Activated CD8-positive, alpha-beta memory T cell treated with anti-CD3 and anti-CD28 coated beads for 36 hours (primary cell): Measurements from ENCODE around the gene CDC7. TPM values are rescaled to one million over a fixed set of nuclear protein-coding genes. Genes with fewer than 3 reads are reported as not detected.

Source experiments
- CTCF ChIA-PET: fragments of 350-600 bp; sonication (Branson Sonifier 250); formaldehyde crosslinking; loops from one replicate; lab custom pipeline; 2021; ENCODE audit warnings: antibody characterized with exemption; lab: Charles Lee
- POLR2A ChIA-PET: fragments of 350-600 bp; sonication (Branson Sonifier 250); formaldehyde crosslinking; loops from one replicate; lab custom pipeline; 2021; ENCODE audit warnings: antibody characterized with exemption; lab: Charles Lee
- total RNA-seq, 2 experiments: library from RNA; stranded (reverse); gene quantifications; one replicate each; pipeline ENCODE4 v1.2.3, GENCODE V29; 2021

CDC7 gene
- total RNA-seq, 2 experiments from 2014 or later = 25.6 to 26.4 TPM

GRCh38 chr1:91540910-91541309 is 40.3 kb downstream of the CDC7 start:
- POLR2A ChIA-PET = no interaction called here
- CTCF ChIA-PET = no interaction called here

GRCh38 chr1:91541918-91542533 is 41.4 kb downstream of the CDC7 start:
- CTCF ChIA-PET = no interaction called here
- POLR2A ChIA-PET = no interaction called here

- ChIA-PET CTCF (interaction anchor here (0.6 kb wide), 1 partner anchor 288 kb away, joined by 3 read pairs; no protein-coding TSS in a partner anchor), POLR2A (no interaction called here)
Measured at GRCh38 chr1:91545506-91546300, 45.1 kb downstream of the CDC7 start.

GRCh38 chr1:91546301-91546581 is 45.6 kb downstream of the CDC7 start:
- ChIA-PET CTCF (interaction anchor here (0.6 kb wide), 1 partner anchor 287 kb away, joined by 3 read pairs; no protein-coding TSS in a partner anchor), POLR2A (no interaction called here)

GRCh38 chr1:91546876-91547275 is 46.2 kb downstream of the CDC7 start:
- ChIA-PET POLR2A (no interaction called here), CTCF (no interaction called here)

GRCh38 chr1:91548376-91549040 is 47.9 kb downstream of the CDC7 start:
- ChIA-PET POLR2A (no interaction called here), CTCF (no interaction called here)

- POLR2A ChIA-PET = no interaction called here
- CTCF ChIA-PET = no interaction called here
Measured at GRCh38 chr1:91549041-91549735, 48.5 kb downstream of the CDC7 start.

- CTCF ChIA-PET = no interaction called here
- POLR2A ChIA-PET = no interaction called here
Measured at GRCh38 chr1:91550961-91551360, 50.3 kb downstream of the CDC7 start.

GRCh38 chr1:91552091-91552490 is 51.4 kb downstream of the CDC7 start:
- CTCF ChIA-PET = interaction anchor here (0.6 to 1.2 kb wide), 2 partner anchors 239 to 374 kb away, joined by 3 read pairs; no protein-coding TSS in a partner anchor
- POLR2A ChIA-PET = interaction anchor here (1.0 kb wide), 1 partner anchor 930 kb away, joined by 3 read pairs; no protein-coding TSS in a partner anchor

- POLR2A ChIA-PET = interaction anchor here (1.0 kb wide), 1 partner anchor 930 kb away, joined by 3 read pairs; no protein-coding TSS in a partner anchor
- CTCF ChIA-PET = interaction anchor here (1.2 kb wide), 1 partner anchor 374 kb away, joined by 3 read pairs; no protein-coding TSS in a partner anchor
Measured at GRCh38 chr1:91552596-91552995, 51.9 kb downstream of the CDC7 start.

- POLR2A ChIA-PET = no interaction called here
- CTCF ChIA-PET = no interaction called here
Measured at GRCh38 chr1:91553177-91553591, 52.5 kb downstream of the CDC7 start.

GRCh38 chr1:91555074-91555730 is 54.6 kb downstream of the CDC7 start:
- POLR2A ChIA-PET = interaction anchor here (0.5 to 0.6 kb wide), 2 partner anchors 192 to 318 kb away, joined by 3 to 4 read pairs; no protein-coding TSS in a partner anchor

GRCh38 chr1:91555821-91556531 is 55.3 kb downstream of the CDC7 start:
- ChIA-PET CTCF (interaction anchor here (1.3 kb wide), 1 partner anchor 175 kb away, joined by 3 read pairs; no protein-coding TSS in a partner anchor), POLR2A (interaction anchor here (0.5 to 0.6 kb wide), 2 partner anchors 317 to 329 kb away, joined by 4 read pairs; no protein-coding TSS in a partner anchor)

More at GRCh38 chr1:91555074-91555730, 54.6 kb downstream of the CDC7 start:
- CTCF ChIA-PET = interaction anchor here (0.8 kb wide), 1 partner anchor 204 kb away, joined by 3 read pairs; no protein-coding TSS in a partner anchor

- CTCF ChIA-PET = interaction anchor here (1.3 kb wide), 1 partner anchor 174 kb away, joined by 3 read pairs; no protein-coding TSS in a partner anchor
- POLR2A ChIA-PET = interaction anchor here (0.5 kb wide), 1 partner anchor 329 kb away, joined by 4 read pairs; no protein-coding TSS in a partner anchor
Measured at GRCh38 chr1:91556556-91556955, 55.9 kb downstream of the CDC7 start.

- CTCF ChIA-PET = interaction anchor here (0.9 to 1.3 kb wide), 2 partner anchors 174 to 195 kb away, joined by 3 to 4 read pairs; no protein-coding TSS in a partner anchor
- POLR2A ChIA-PET = no interaction called here
Measured at GRCh38 chr1:91557039-91557690, 56.5 kb downstream of the CDC7 start.

GRCh38 chr1:91557826-91558225 is 57.2 kb downstream of the CDC7 start:
- ChIA-PET POLR2A (no interaction called here), CTCF (interaction anchor here (0.9 kb wide), 1 partner anchor 195 kb away, joined by 4 read pairs; no protein-coding TSS in a partner anchor)
